ENCODE results near the gene PPTC7.

PPTC7 gene

DNA sequence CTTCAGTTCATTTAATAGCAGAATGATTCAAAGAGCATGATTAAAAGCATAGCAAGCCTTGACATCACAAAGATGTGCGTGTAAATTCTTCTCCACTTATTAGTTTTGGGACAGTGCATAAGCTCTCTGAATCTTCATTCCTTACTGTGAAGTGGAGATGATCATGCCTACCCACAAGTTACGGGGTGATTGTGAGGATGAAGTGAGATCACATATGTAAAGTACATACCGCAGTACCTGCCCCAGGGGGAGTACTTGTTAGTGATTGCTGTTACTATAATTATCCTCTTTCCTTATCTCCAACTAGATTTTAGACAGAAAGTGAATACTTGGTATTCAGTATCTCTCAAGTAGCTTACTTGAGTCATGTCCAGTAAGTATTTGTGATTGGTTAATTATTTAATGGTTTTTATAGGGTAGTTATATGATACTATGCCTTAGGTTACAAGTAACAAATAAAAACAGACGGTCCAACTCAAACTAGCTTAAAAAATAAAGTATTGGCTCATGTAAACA lies 75.0 kb downstream of the PPTC7 start:
- Mint-ChIP-seq H3K27ac (no peak overlapping the region), H3K36me3 (no peaks in the 10 kb centered on the region), H3K4me1 (ENCODE audit: low read depth) (no peaks in the 10 kb centered on the region), H3K9me3 (ENCODE audit: low read depth) (no peaks in the 10 kb centered on the region), H3K4me3 (no peak overlapping the region), H3K27me3 (peaks cover 2% of the 10 kb centered on the region)

DNA sequence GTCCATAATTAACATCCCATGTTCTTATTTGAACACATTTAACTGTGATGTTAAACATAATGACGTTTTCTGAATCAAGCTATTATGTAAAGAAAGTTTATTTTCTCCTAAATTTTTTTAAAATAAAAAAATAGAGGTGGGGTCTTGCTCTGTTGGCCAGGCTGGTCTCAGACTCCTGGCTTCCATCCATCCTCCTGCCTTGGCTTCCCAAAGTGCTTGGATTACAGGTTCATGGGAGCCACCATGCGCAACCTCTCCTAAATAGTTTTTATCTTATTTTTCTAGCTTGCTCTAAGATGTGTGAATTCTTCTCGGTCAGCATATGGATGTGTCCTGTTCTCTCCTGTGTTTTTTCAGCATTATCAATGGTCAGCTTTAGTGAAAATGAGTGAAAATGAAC lies 77.8 kb downstream of the PPTC7 start:
- H3K9me3 Mint-ChIP-seq (ENCODE audit: low read depth) = no peaks in the 10 kb centered on the region
- H3K4me1 Mint-ChIP-seq (ENCODE audit: low read depth) = peaks cover 14% of the 10 kb centered on the region
- peaks cover 7% of the 10 kb centered on the region for H3K36me3 Mint-ChIP-seq
- H3K4me3 Mint-ChIP-seq = no peak overlapping the region
- no peak overlapping the region for H3K27ac Mint-ChIP-seq
- H3K27me3 Mint-ChIP-seq = no peaks in the 10 kb centered on the region

DNA sequence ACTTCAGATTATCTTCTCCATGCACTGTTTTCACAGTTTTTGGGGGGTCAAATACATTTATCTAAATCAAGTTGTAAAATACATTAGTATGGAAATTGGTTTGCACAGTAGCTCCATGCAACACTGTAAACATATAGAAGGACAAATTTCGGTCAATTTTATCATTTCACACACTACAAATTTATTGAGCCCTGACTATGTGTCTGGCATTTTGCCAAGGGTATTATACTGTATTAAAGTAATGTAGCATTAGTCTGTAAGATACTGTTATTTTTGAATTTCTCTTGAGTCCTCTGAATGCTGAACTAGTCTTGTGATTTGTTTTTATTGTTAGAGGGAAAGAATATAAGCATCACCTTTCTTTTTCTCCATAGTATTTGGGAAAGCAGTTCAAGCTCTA lies 79.7 kb downstream of the PPTC7 start:
- H3K4me1 Mint-ChIP-seq (ENCODE audit: low read depth) = peaks cover 31% of the 10 kb centered on the region
- H3K9me3 Mint-ChIP-seq (ENCODE audit: low read depth) = no peaks in the 10 kb centered on the region
- H3K36me3 Mint-ChIP-seq = peaks cover 7% of the 10 kb centered on the region
- no peaks in the 10 kb centered on the region for H3K27me3 Mint-ChIP-seq
- H3K4me3 Mint-ChIP-seq = no peak overlapping the region
- peak overlapping the region; percentile 68 for H3K27ac Mint-ChIP-seq

DNA sequence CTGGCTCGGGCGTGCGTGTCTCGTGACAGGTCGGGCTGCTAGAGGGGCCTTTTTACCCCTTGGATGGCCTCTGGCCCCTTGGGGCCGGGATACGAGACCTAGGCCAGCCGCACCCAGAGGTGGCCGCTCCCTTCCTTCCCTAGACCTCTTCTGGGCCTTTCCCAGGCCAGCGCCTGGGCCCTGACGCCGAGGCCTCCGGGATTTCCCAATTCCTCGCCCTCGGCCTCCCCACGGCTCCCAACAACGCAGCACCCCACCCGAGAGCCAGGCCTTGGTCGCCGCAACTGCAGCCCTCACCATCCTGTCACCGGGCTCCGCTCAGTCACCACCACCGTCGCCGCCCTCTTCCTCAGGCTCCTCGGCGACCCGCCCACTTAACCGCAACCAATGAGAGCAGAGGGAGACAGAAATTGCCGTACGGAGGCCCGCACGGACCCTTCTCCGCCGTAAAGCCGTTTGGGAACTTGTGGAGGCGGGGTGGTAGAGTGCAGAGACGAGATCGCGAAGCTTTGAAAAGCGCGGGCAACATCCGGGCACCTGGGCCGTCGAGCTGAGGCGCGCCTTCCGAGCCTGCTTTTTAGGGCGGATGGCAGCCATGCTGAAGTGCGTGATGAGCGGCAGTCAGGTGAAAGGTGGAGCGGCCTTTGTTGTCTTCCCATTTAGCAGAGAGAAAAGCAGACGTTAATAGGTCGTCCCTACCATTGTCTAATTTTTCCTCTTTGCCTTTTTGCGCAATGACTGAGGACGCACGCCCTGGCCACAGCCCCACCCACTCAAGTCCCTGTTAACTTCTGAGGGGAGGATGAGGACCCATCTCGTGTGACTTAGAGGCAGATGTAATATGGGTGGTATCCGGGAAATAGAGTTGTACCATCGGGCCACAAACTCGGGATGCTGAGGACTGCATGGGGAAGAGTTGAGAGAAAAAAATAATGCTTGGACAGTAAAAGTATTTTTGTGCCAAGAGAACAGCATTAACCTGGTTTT lies 81.1 kb downstream of the PPTC7 start, which contains the start of the genes RAD9B and VPS29:
TSS of gene RAD9B (plus strand) at position 580 of the 987 bp plus-strand sequence. CDS start at position 587, 7 bp downstream.
TSS of gene VPS29 (minus strand) at position 360 of the 987 bp plus-strand sequence. CDS start at position 300, 60 bp downstream.
- H3K4me1 Mint-ChIP-seq (ENCODE audit: low read depth) = peaks cover 33% of the 10 kb centered on the region
- H3K9me3 Mint-ChIP-seq (ENCODE audit: low read depth) = no peaks in the 10 kb centered on the region
- peak within 1 kb of the TSS; percentile 94 for H3K4me3 Mint-ChIP-seq
- H3K27ac Mint-ChIP-seq = peak within 1 kb of the TSS; percentile 94
- H3K27me3 Mint-ChIP-seq = no peaks in the 10 kb centered on the region
- H3K36me3 Mint-ChIP-seq = peaks cover 7% of the 10 kb centered on the region

DNA sequence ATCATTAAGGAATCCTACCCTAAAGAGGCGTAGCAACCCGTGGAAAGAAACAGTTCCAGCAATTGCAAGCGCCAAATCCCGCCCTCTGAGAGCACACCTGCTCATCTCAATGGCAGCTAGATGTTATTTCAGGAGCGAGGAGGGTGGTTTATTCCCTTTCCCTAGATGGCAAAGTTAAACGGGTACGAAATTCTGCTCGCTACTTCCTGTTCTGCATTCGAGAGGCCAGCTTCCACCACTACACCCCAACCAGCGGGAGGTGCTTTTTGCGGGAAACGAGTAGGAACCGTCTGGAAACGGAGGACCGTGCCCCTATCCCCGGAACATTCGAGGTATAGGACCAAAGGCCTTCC lies 81.7 kb downstream of the PPTC7 start:
- no peaks in the 10 kb centered on the region for H3K9me3 Mint-ChIP-seq (ENCODE audit: low read depth)
- peak overlapping the region; percentile 94 for H3K4me3 Mint-ChIP-seq
- H3K4me1 Mint-ChIP-seq (ENCODE audit: low read depth) = peaks cover 35% of the 10 kb centered on the region
- H3K27me3 Mint-ChIP-seq = no peaks in the 10 kb centered on the region
- peak overlapping the region; percentile 94 for H3K27ac Mint-ChIP-seq
- H3K36me3 Mint-ChIP-seq = peaks cover 7% of the 10 kb centered on the region

DNA sequence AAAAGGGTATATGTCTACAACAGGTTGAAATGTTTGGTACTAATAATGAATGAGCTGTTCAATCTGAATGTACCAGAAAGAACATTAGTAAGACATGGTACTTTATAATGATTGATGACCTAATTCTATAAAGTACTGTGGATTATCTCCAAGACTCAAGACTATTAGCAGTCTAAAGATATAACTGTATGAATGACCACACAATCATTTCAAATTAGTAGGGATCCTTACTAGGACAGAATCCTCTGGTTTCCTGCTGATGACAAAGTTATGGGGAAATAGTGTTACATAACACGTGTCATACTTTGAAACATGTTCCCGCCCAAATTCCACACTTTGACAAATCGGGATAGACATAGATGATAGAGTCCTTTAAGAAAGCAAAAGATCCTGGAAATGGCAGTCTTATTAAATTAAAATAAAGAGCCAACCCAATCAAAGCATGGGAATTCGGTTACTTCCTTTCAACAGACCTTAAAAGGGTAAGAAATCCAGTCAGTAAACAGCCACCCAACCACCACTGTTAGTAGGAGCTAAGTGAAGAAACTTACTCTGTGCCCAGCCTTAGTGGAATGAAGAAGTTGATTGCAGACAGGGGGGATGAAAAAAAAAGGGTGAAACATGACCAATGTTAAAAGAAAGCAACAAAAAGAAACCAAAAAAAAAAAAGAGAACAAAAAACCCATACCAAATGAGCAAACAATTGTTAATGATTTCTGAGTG lies 84.0 kb downstream of the PPTC7 start:
- peak overlapping the region; percentile 69 for H3K4me3 Mint-ChIP-seq
- H3K27ac Mint-ChIP-seq = peak overlapping the region; percentile 51
- H3K4me1 Mint-ChIP-seq (ENCODE audit: low read depth) = peaks cover 35% of the 10 kb centered on the region
- no peaks in the 10 kb centered on the region for H3K27me3 Mint-ChIP-seq
- no peaks in the 10 kb centered on the region for H3K9me3 Mint-ChIP-seq (ENCODE audit: low read depth)
- peaks cover 7% of the 10 kb centered on the region for H3K36me3 Mint-ChIP-seq
